Fibroblast of mammary gland (primary cell): ENCODE measurements around the gene CBFA2T2.
"Not testable (repeated sequence)": the region's sequence is repeated elsewhere in the genome, so short reads cannot be mapped to it uniquely, and the experiment has no call there.

ENCODE experiments used
- DNase-seq: peaks from one replicate; pipeline ENCODE4 v3.0.0-alpha.2; 2010; ENCODE audit warnings: low read depth
- H3K4me3 ChIP-seq: 2 replicates; pipeline ENCODE4 v1.5.1; 2011; ENCODE audit warnings: low read depth, mild to moderate bottlenecking, low read length, moderate library complexity; ENCODE audit not compliant: control insufficient read depth
- TF ChIP-seq, protein P1 (sequence below): conservative IDR thresholded peaks from 2 replicates; pipeline ENCODE4 v1.5.1; 2011; ENCODE audit warnings: low read depth, low read length, inconsistent platforms; ENCODE audit not compliant: control insufficient read depth, insufficient read depth

The CBFA2T2 gene

DNA sequence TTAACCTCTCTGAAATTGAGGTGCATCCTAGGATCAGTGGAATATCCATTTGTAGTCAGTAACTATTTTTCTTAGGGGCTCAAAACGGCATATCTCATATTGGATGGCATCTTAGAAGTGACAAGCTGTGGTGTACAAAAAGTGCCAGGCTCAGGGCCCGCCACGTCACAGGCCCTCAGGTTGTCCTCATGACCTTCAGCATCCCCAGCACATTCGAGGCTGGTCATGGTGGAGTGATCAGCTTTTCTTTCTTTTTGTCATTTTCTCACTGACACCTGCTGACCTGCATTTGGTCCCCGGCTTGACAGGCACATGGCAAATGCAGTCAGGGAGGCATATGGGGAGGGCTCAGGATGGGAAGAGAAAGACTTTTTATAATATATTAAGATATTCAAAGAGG, 203.4 kb downstream of the CBFA2T2 start:
- TF ChIP-seq, protein P1, sequence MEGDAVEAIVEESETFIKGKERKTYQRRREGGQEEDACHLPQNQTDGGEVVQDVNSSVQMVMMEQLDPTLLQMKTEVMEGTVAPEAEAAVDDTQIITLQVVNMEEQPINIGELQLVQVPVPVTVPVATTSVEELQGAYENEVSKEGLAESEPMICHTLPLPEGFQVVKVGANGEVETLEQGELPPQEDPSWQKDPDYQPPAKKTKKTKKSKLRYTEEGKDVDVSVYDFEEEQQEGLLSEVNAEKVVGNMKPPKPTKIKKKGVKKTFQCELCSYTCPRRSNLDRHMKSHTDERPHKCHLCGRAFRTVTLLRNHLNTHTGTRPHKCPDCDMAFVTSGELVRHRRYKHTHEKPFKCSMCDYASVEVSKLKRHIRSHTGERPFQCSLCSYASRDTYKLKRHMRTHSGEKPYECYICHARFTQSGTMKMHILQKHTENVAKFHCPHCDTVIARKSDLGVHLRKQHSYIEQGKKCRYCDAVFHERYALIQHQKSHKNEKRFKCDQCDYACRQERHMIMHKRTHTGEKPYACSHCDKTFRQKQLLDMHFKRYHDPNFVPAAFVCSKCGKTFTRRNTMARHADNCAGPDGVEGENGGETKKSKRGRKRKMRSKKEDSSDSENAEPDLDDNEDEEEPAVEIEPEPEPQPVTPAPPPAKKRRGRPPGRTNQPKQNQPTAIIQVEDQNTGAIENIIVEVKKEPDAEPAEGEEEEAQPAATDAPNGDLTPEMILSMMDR: no peak
- no peak for DNase-seq

DNA sequence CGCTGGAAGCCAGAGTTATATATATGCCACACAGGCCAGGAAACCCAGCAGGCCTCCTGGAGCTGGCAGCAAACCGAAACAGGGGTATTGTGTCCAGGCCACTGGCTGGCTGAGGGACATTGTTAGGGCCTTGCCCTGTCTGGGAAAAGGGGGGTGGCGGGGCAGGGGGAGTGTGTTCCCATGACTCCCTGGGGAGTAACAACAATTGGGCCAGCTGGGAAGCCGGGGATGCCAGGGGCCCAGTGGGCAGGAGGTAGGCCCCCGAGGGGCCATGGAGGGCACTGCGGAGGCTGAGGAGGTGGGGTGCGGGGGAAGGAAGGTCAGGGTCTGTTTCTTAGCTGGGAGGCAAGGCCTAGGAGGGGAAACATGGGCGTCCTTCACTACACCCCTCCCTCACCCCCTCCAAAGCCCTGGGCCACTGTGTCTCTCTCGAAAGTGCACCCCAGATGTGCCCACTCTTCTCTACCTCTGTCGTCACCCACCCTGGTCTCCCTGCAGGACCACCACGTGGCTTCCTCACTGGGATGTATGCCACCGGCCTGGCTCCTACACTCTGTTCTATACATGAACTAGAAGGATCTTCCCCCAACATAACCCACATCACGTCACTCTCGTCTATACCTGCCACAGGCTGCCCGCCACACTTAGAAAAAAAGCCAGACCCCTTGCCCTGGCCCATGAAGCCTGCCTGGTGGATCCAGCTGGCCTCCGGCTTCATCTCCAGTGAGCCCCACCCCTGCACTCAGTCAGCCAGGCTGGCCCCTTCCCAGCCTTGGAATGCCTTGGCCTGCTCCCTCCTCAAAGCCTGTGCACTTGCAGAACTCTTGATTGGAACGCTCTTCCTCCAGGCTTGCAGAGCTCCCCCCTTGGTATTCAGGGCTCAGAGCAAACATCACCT, 204.1 kb downstream of the CBFA2T2 start:
- DNase-seq: no peak
- no peak overlapping the region for H3K4me3 ChIP-seq
- TF ChIP-seq, protein P1: no peak

More for the DNA sequence above, 203.4 kb downstream of the CBFA2T2 start:
- H3K4me3 ChIP-seq: no peak overlapping the region

DNA sequence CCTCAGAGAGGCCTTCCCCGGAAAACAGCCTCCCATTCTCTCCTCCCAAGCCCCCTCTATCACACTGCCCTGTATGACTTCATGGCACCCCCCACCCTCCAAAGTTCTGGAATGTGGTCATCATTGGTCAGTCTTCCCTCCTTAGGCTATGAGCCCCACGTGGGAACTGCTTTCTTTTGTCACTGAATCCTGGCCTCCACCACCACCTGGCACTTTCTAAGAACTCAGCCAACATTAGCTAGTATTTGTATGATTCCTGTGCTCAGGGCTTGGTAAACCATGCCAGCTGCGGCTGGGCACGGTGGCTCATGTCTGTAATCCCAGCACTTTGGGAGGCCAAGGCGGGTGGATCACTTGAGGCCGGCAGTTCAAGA, 204.7 kb downstream of the CBFA2T2 start:
- H3K4me3 ChIP-seq: no peak overlapping the region
- TF ChIP-seq, protein P1: no peak
- no peak for DNase-seq

DNA sequence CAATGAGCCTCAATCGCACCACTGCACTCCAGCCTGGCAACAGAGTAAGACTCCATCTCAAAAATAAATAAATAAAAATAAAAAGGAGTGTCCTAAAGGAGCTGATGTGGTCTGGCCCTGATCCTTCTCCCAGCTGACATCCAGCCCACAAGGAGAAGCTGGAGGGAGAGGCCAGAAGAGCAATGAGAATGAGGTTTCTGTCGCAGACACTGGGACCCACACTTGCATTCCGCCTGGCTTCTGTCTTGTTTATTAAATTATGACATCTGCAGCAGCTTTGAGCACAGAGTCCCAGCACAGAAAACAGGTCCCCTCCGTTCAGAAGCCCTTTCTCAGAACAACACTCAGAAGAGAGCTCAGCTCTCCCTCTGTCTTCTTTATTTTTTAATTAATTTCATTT, 206.6 kb downstream of the CBFA2T2 start:
- TF ChIP-seq, protein P1: no peak
- no peak for DNase-seq
- H3K4me3 ChIP-seq: no peak overlapping the region

DNA sequence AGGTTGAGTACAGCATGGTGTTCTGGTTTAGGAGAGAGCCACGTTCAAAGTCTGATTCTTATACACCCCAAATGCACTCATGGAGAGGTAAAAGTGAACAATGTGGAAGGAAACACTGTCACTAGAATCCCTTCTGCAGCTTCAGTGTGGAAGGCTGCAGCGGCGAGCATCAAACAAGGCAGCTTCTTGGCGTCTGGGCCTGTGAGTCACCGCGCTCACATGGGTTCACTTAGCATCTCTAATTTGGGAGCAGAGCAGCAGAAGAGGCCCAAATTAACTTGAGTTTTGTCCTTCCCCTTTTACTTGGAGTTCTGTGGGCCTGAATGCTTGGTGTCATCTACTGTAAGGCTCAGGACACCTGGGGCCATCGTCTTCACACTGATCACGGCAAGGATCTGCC, 207.2 kb downstream of the CBFA2T2 start:
- no peak overlapping the region for H3K4me3 ChIP-seq
- DNase-seq: peak; percentile 82
- TF ChIP-seq, protein P1: no peak

DNA sequence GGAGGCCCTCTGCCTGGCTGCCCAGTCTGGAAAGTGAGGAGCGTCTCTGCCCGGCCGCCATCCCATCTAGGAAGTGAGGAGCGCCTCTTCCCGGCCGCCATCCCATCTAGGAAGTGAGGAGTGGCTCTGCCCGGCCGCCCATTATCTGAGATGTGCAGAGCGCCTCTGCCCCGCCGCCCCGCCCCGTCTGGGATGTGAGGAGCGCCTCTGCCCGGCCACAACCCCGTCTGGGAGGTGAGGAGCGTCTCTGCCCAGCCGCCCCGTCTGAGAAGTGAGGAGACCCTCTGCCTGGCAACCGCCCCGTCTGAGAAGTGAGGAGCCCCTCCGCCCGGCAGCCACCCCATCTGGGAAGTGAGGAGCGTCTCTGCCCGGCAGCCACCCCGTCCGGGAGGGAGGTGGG, 209.1 kb downstream of the CBFA2T2 start:
- not testable (repeated sequence) for H3K4me3 ChIP-seq, DNase-seq
